HepG2 (cell line): ENCODE results near the gene AJM1. TPM values are rescaled to one million over a fixed set of nuclear protein-coding genes. Genes with fewer than 3 reads are reported as not detected.

Experiments used
- CBX1 ChIP-seq: IDR thresholded peaks from one replicate; pipeline ENCODE4 v1.6.1; 2016; ENCODE audit warnings: antibody characterized with exemption, low read depth
- ERF ChIP-seq: IDR thresholded peaks from 2 replicates; pipeline ENCODE4 v1.6.1; 2018; ENCODE audit warnings: missing biosample characterization, missing genetic modification reagents
- HNRNPH1 ChIP-seq: fragments of 200-400 bp; formaldehyde crosslinking; optimal IDR thresholded peaks from 2 replicates; pipeline ENCODE3; 2017; ENCODE audit warnings: mild to moderate bottlenecking, low read depth, low read length
- PRPF4 ChIP-seq: fragments of 200-400 bp; formaldehyde crosslinking; IDR thresholded peaks from 2 replicates; pipeline ENCODE4 v1.6.1; 2016; ENCODE audit warnings: low read length, low read depth; ENCODE audit not compliant: poor library complexity, severe bottlenecking
- RXRB ChIP-seq: IDR thresholded peaks from 2 replicates; pipeline ENCODE4 v1.6.1; 2016; ENCODE audit warnings: borderline replicate concordance, missing genetic modification reagents, missing compliant biosample characterization
- SAP130 ChIP-seq: IDR thresholded peaks from 2 replicates; pipeline ENCODE4 v1.6.1; 2016; ENCODE audit warnings: low read depth
- SMAD3 ChIP-seq: sonication (generic); formaldehyde crosslinking; IDR thresholded peaks from 2 replicates; pipeline ENCODE4 v1.4.0; 2020; ENCODE audit warnings: missing genetic modification reagents
- ZFP36L1 ChIP-seq: sonication (generic); formaldehyde crosslinking; IDR thresholded peaks from 2 replicates; pipeline ENCODE4 v1.8.0; 2022; ENCODE audit warnings: mild to moderate bottlenecking, missing genetic modification reagents, moderate library complexity
- ZFP37 ChIP-seq: sonication (generic); formaldehyde crosslinking; IDR thresholded peaks from 2 replicates; pipeline ENCODE4 v1.4.0; 2020; ENCODE audit warnings: missing genetic modification reagents, borderline replicate concordance
- ZNF333 ChIP-seq: sonication (generic); formaldehyde crosslinking; IDR thresholded peaks from 2 replicates; pipeline ENCODE4 v1.4.0; 2020; ENCODE audit warnings: mild to moderate bottlenecking, missing genetic modification reagents, borderline replicate concordance
- ZNF367 ChIP-seq: sonication (generic); formaldehyde crosslinking; IDR thresholded peaks from 2 replicates; pipeline ENCODE4 v1.4.0; 2020; ENCODE audit warnings: missing genetic modification reagents, borderline replicate concordance
- ZNF761 ChIP-seq: sonication (generic); formaldehyde crosslinking; conservative IDR thresholded peaks from 2 replicates; pipeline ENCODE4 v1.4.0; 2020; ENCODE audit warnings: mild to moderate bottlenecking, missing genetic modification reagents
- ZNF839 ChIP-seq: sonication (generic); formaldehyde crosslinking; IDR thresholded peaks from 2 replicates; pipeline ENCODE4 v1.4.0; 2020; ENCODE audit warnings: missing genetic modification reagents, mild to moderate bottlenecking, borderline replicate concordance
- polyA plus RNA-seq, 8 experiments: library from polyadenylated mRNA; depleted of rRNA in 3 of 8; stranded (reverse) in 7 of 8; unstranded in 1 of 8; fragments of >200 nt; fragmentation: Illumina TruSeq in 4 of 8; extraction: Trizol in 4 of 8; gene quantifications; 2 replicates each; pipeline versions ENCODE4 v1.2.1 to v1.2.3, GENCODE V29; 2011 to 2016; ENCODE audit warnings: low read depth in 4 of 8, missing spikeins in 1 of 8, mixed read lengths in 1 of 8; ENCODE audit not compliant: insufficient read depth in 1 of 8
- total RNA-seq, 5 experiments: library from RNA; depleted of rRNA; stranded (reverse); fragments of >200 nt; fragmentation: Illumina TruSeq; extraction: Trizol; gene quantifications; 2 replicates each; pipeline ENCODE4 v1.2.3, GENCODE V29; 2016; ENCODE audit warnings: low read depth in 1 of 5
- TF ChIP-seq, protein P1 (sequence below): conservative IDR thresholded peaks from 2 replicates; pipeline ENCODE4 v1.6.1; 2018; ENCODE audit warnings: missing genetic modification reagents
- TF ChIP-seq, protein P2 (sequence below): sonication (generic); formaldehyde crosslinking; IDR thresholded peaks from 2 replicates; pipeline ENCODE4 v1.4.0; 2020; ENCODE audit warnings: missing genetic modification reagents, borderline replicate concordance
- TF ChIP-seq, protein P3 (sequence below): sonication (generic); formaldehyde crosslinking; IDR thresholded peaks from 2 replicates; pipeline ENCODE4 v1.4.0; 2020; ENCODE audit warnings: missing genetic modification reagents, mild to moderate bottlenecking, borderline replicate concordance
- TF ChIP-seq, protein P4 (sequence below): sonication (generic); formaldehyde crosslinking; conservative IDR thresholded peaks from 2 replicates; pipeline ENCODE4 v1.4.0; 2020; ENCODE audit warnings: missing genetic modification reagents
- TF ChIP-seq, protein P5 (sequence below): sonication (generic); formaldehyde crosslinking; IDR thresholded peaks from 2 replicates; pipeline ENCODE4 v1.4.0; 2020; ENCODE audit warnings: missing genetic modification reagents

Gene AJM1
- total and polyA plus RNA-seq, 2 of the 13 experiments (the other 11 are each of a cell fraction or from before 2014, with no cell fraction given) = 1.1 to 1.2 TPM

DNA sequence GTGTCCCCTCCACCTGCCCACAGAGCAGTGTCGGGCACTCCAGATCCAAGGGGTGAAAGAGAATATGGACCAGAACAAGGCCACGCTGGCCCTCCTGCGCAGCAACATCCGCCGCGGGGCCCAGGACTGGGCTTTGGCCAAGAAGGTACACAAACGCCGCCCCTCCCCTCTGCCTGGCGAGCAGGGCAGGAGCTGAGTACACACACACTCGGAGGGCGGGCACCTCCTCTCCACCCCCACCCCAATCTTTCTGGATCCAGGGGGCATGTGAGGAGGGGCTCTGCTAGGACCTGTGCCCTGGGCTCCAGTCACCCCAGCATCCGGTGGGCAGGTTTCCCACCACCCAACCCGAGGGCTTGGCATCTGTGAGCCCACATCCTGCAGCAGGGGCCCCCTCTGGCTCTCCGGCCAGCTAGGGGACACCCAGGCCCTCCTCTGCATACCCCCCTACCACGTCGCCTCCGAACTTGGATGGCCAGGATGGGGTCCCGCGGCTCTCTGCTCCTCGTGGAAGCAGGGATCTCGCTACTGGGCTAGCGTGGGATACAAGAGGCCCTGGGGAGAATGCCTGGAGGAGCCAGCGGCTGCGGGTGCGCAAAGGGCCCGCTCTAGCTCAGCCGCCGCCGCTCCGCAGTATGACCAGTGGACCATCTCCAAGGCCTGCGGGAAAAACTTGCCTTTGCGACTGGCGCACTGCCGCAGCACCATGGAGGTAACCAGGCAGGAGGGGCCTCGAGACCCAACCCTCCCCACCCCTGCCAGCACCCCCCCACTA lies 43.0 kb upstream of the AJM1 start (continued):
- TF ChIP-seq, protein P1, sequence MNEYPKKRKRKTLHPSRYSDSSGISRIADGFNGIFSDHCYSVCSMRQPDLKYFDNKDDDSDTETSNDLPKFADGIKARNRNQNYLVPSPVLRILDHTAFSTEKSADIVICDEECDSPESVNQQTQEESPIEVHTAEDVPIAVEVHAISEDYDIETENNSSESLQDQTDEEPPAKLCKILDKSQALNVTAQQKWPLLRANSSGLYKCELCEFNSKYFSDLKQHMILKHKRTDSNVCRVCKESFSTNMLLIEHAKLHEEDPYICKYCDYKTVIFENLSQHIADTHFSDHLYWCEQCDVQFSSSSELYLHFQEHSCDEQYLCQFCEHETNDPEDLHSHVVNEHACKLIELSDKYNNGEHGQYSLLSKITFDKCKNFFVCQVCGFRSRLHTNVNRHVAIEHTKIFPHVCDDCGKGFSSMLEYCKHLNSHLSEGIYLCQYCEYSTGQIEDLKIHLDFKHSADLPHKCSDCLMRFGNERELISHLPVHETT (CRISPR knock-in tag) = 0 out of 2 replicates have a peak, but pooled peaks have one; percentile 33
- peak; percentile 97 for TF ChIP-seq ERF
- peak; percentile 80 for TF ChIP-seq ZNF761 (CRISPR knock-in tag)
- peak; percentile 64 for TF ChIP-seq HNRNPH1
- TF ChIP-seq ZFP37 (CRISPR knock-in tag) = peak; percentile 35; the same call in 1 of the 2 replicates
- TF ChIP-seq ZFP36L1 = peak; percentile 85; the same call in 1 of the 2 replicates
- TF ChIP-seq PRPF4 = no peak
- TF ChIP-seq, protein P2, sequence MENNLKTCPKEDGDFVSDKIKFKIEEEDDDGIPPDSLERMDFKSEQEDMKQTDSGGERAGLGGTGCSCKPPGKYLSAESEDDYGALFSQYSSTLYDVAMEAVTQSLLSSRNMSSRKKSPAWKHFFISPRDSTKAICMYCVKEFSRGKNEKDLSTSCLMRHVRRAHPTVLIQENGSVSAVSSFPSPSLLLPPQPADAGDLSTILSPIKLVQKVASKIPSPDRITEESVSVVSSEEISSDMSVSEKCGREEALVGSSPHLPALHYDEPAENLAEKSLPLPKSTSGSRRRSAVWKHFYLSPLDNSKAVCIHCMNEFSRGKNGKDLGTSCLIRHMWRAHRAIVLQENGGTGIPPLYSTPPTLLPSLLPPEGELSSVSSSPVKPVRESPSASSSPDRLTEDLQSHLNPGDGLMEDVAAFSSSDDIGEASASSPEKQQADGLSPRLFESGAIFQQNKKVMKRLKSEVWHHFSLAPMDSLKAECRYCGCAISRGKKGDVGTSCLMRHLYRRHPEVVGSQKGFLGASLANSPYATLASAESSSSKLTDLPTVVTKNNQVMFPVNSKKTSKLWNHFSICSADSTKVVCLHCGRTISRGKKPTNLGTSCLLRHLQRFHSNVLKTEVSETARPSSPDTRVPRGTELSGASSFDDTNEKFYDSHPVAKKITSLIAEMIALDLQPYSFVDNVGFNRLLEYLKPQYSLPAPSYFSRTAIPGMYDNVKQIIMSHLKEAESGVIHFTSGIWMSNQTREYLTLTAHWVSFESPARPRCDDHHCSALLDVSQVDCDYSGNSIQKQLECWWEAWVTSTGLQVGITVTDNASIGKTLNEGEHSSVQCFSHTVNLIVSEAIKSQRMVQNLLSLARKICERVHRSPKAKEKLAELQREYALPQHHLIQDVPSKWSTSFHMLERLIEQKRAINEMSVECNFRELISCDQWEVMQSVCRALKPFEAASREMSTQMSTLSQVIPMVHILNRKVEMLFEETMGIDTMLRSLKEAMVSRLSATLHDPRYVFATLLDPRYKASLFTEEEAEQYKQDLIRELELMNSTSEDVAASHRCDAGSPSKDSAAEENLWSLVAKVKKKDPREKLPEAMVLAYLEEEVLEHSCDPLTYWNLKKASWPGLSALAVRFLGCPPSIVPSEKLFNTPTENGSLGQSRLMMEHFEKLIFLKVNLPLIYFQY (CRISPR knock-in tag) = peak; percentile 89; the same call in 1 of the 2 replicates
- TF ChIP-seq, protein P3, sequence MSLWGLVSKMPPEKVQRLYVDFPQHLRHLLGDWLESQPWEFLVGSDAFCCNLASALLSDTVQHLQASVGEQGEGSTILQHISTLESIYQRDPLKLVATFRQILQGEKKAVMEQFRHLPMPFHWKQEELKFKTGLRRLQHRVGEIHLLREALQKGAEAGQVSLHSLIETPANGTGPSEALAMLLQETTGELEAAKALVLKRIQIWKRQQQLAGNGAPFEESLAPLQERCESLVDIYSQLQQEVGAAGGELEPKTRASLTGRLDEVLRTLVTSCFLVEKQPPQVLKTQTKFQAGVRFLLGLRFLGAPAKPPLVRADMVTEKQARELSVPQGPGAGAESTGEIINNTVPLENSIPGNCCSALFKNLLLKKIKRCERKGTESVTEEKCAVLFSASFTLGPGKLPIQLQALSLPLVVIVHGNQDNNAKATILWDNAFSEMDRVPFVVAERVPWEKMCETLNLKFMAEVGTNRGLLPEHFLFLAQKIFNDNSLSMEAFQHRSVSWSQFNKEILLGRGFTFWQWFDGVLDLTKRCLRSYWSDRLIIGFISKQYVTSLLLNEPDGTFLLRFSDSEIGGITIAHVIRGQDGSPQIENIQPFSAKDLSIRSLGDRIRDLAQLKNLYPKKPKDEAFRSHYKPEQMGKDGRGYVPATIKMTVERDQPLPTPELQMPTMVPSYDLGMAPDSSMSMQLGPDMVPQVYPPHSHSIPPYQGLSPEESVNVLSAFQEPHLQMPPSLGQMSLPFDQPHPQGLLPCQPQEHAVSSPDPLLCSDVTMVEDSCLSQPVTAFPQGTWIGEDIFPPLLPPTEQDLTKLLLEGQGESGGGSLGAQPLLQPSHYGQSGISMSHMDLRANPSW (CRISPR knock-in tag) = 0 out of 2 replicates have a peak, but pooled peaks have one; percentile 1
- TF ChIP-seq, protein P4, sequence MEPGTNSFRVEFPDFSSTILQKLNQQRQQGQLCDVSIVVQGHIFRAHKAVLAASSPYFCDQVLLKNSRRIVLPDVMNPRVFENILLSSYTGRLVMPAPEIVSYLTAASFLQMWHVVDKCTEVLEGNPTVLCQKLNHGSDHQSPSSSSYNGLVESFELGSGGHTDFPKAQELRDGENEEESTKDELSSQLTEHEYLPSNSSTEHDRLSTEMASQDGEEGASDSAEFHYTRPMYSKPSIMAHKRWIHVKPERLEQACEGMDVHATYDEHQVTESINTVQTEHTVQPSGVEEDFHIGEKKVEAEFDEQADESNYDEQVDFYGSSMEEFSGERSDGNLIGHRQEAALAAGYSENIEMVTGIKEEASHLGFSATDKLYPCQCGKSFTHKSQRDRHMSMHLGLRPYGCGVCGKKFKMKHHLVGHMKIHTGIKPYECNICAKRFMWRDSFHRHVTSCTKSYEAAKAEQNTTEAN = 0 out of 2 replicates have a peak, but pooled peaks have one; percentile 26
- TF ChIP-seq CBX1 = no peak
- peak; percentile 60 for TF ChIP-seq RXRB
- peak; percentile 71; the same call in 1 of the 2 replicates for TF ChIP-seq ZNF333
- TF ChIP-seq SAP130 = peak; percentile 96
- TF ChIP-seq, protein P5, sequence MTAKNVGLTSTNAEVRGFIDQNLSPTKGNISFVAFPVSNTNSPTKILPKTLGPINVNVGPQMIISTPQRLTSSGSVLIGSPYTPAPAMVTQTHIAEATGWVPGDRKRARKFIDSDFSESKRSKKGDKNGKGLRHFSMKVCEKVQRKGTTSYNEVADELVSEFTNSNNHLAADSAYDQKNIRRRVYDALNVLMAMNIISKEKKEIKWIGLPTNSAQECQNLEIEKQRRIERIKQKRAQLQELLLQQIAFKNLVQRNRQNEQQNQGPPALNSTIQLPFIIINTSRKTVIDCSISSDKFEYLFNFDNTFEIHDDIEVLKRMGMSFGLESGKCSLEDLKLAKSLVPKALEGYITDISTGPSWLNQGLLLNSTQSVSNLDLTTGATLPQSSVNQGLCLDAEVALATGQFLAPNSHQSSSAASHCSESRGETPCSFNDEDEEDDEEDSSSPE (CRISPR knock-in tag) = peak; percentile 63
- no peak for TF ChIP-seq ZNF839 (CRISPR knock-in tag)
- TF ChIP-seq SMAD3 = peak; percentile 49; the same call in 1 of the 2 replicates
- TF ChIP-seq ZNF367 (CRISPR knock-in tag) = no peak
